Measurements from ENCODE around the gene C11orf21.

Gene C11orf21

GRCh38 chr11:2260491-2261364, 41.0 kb downstream of the C11orf21 start:
- no peak for DNase-seq (ENCODE audit: low read depth, low spot score)

GRCh38 chr11:2259897-2260451, 41.7 kb downstream of the C11orf21 start:
- DNase-seq (ENCODE audit: low read depth, low spot score) = no peak

DNA sequence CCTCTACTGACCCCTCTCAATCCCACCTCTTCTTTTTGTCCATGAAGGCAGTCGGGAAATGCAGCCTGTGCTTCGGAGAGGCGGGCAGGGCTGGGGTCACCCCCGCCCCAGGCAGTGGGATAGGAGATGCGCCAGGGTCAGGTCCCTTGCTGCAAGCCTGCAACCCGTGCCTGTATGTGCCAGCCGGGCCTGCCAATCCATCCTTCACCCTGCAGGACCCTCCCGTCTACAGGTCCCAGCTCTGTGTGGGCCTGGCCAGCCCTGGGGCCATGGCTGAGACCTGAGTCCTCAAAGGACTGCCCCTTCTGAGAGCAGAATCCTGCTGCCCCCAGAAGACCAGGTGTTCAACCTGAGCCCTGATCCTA, 42.3 kb downstream of the C11orf21 start:
- DNase-seq (ENCODE audit: low read depth, low spot score) = no peak

DNA sequence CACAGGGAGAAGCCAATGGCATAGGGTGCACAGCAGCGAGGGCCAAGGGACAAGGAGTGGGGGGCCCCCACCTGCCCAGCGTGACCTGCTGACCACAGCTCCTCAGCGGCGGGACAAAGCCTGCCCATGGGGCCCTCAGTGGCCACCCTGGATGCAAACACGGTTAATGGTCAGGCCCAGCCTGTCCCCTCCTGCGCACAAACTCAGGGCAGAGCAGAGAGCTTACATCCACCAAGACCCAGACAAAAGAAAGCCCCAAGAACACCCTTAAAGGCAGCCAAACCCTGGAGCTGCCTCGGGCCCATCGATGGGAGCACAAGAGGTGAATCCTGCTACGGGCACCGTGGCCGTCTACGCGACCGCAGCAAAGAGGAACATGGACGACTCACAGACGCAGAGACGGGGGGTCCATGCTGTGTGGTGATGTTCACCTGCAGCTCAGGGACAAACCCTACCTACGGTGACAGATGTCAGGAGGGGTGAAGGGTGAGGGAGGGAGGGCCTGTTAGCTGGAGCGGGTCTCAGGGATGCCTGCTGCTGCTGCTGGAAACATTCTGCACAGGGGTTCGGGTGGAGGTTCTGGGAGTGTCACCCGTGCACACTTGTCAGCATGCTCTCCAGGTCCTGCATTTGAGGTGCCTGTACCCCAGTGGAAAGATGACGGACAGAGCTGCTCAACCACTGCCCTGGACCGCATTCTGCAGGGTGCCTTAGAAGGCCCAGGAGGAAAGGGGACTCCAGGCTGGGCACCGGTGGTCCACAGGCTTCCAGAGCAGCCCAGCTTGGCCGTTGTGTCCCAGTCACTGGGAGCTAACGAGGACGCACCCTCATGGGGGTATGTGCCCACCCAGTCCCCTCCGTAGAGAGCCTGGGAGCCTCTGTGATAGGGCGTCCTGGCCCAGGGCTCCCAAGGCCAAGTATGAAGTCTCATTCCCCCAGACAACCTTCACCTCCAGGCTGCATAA, 42.9 kb downstream of the C11orf21 start:
- no peak for DNase-seq (ENCODE audit: low read depth, low spot score)

DNA sequence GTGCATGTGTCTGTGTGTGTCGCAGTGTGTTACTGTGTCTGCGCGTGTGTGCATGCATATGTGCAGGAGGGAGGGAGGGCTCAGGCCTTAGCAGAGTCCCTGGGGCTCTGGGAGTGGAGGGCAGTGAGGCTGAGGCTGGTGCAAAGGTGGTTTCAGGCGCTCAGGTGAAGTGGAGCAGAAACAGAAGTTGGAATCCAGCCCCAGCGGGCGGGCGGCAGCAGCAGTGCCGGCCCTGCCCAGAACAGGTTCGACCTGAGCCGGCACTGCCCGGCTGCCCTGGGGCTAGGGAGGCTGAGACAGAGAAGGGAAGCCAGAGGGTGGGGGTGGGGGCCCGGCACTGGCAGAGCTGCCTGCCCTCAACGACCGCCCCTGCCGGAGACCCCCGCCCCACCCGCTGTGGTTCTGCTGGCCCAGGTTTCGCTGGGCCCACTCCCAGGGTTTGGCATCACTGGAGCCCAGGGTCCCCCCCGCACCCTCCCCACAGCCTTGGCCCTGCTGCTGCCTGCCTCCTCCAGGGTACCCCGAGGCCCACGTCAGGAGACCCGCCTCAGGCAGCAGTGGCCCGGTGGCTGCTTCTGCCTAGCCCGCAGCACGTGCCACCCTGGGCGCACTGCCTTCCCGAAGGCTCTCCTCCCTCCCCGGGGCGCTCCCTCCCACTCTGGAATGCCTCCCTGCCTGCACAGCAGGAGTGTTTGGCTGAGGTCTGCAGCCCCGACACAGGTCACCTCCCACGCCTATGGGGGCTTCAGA, 44.6 kb downstream of the C11orf21 start:
- no peak for DNase-seq (ENCODE audit: low read depth, low spot score)

DNA sequence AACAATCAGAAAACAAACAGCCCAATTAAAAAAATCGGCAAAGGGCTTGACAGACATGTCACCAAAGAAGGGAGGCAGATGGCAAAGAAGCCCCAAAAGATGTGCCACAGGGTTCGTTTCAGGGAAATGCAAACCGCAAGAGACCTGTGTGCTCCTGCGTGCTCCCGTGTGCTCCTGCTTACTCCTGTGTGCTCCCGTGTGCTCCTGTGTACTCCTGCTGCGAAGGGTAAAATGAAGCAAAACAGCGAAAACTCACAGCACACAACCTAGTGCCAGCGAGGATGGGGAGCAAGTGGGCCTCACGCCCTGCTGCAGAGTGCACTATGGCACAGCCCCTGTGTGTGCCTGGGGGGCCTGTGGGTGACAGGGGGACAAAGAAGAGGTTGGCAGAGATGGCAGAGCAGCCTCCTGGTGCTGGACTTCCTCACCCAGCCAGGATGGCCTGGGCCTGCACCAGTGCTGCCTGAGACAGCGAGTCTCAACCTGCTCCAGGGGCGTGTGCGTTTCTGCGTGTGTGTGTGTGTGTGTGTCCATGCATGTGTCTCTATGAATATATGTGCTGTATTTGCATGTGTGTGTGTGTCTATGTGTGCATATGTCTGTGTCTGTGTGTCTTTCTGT, 45.3 kb downstream of the C11orf21 start:
- no peak for DNase-seq (ENCODE audit: low read depth, low spot score)

DNA sequence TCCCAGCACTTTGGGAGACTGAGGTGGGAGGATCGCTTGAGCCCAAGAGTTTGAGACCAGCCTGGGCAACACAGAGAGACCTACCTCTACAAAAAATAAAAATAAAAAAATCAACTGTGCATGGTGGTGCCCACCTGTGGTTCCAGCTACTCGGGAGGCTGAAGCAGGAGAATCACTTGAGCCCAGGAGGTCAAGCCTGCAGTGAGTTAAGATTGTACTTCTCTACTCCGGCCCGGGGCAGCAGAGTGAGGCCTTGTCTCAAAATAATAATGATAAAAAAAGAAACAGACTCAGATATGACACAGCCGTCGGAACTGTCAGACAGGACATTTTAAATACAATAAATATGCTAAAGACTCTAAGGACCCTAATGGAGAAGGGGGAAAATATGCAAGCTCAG, 49.7 kb downstream of the C11orf21 start:
- no peak for DNase-seq (ENCODE audit: low read depth, low spot score)

DNA sequence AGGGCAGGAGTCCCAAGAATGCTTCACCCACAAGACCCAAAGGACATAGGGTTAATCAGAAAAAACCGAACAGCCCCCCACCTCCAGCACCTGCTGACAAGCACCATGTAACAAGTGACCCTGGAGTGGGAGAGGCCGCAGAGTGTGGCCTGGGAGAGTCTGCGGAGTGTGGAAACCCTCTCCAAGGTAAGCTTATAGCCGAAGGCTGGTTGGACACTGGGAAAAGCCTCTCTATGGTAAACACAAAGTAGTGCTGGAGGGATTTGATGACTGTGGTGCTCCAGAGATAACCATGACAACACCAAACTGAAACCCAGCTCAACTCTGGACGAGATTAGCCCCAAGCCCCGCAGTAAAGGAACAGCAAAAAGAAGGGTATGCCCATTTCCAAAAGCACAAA, 50.6 kb downstream of the C11orf21 start:
- no peak for DNase-seq (ENCODE audit: low read depth, low spot score)

DNA sequence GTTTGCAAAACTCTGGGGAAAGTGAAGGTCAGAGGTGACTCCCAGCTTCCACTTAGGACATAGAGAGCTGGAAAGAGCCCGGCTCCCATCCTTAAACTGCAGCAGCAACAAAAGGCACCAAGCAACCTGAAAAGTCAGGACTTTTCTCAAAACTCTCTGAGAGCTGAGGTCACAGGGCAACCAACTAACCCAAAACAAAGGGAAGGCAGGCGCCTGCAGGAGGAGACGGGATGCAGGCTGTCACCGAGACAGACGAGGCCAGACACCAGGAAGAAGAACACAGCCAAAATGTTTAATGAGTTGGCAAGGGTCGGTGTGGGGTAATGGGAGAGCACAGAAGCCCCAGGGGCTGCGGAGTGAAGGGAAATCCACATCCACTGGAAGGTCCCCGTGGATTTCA, 51.2 kb downstream of the C11orf21 start:
- DNase-seq (ENCODE audit: low read depth, low spot score) = no peak

- DNase-seq (ENCODE audit: low read depth, low spot score) = no peak
These were observed 51.7 kb downstream of the C11orf21 start for GRCh38 chr11:2250041-2250440.

DNA sequence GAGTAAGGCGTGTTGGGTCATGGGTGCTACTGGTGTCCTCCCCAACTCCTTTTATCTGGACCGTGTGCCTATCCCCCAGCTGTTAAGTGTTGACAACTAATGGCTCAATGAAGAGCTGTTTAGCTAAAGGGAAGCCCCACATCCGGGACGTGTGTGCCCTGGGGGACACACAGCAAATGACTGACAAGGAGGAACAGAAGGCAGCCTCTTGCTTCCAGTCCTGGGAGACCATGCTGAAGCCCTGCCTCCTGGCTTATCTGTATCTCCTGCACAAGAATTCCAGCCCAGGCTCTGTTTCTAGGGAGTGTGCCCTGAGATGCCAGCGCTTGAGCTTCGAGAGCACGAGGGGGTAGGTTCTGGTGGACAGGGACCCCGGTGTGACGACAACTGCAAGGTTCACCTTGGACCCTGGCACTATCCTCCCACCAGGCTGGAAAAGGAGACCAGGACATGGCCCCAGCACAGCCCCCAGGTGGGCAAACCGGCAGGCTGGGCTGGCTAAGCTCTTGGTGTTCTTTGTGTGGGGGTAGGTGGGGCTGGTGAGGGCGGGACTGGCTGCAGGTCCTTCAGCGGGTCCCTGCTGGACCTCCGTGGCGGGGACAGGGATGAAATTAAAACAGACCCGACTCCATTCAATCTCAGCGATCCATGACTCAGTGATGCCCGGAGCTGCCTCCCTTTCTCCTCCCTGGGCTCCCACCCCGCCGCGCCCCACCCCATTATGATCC, 52.4 kb downstream of the C11orf21 start:
- no peak for DNase-seq (ENCODE audit: low read depth, low spot score)

GRCh38 chr11:2248762-2249161, 53.0 kb downstream of the C11orf21 start:
- DNase-seq (ENCODE audit: low read depth, low spot score) = no peak

DNA sequence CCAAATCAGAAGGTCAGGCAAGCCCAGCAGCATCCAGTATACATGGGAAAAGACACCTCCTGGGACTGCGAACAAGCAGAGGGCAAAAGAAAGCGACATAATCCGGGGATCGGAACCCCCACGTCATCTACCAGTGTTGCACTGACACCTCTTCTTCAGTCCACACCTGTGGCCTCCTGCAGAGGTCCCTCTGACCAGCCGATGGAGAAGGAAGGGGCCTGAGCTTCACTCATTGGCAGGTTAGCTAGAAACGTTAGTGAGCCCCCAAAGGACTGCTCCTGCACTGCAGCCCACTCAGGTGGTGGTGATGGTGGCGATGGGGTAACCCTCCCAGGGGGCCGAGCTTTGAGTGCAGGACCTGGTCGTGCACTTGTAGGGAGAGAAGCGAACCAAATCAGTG, 53.5 kb downstream of the C11orf21 start:
- DNase-seq (ENCODE audit: low read depth, low spot score) = no peak

- DNase-seq (ENCODE audit: low read depth, low spot score) = no peak
These were observed 54.2 kb downstream of the C11orf21 start for GRCh38 chr11:2247496-2247895.

Measured in brain pericyte (primary cell).